HG03521 (cell line): ENCODE data around the gene NCK2.

ENCODE experiments used
- ATAC-seq: cut with Tn5 transposase; IDR thresholded peaks from one replicate; pipeline ENCODE4 v1.9.1; 2021; ENCODE audit warnings: mild to moderate bottlenecking, moderate library complexity; ENCODE audit not compliant: unreplicated experiment

Gene NCK2

DNA sequence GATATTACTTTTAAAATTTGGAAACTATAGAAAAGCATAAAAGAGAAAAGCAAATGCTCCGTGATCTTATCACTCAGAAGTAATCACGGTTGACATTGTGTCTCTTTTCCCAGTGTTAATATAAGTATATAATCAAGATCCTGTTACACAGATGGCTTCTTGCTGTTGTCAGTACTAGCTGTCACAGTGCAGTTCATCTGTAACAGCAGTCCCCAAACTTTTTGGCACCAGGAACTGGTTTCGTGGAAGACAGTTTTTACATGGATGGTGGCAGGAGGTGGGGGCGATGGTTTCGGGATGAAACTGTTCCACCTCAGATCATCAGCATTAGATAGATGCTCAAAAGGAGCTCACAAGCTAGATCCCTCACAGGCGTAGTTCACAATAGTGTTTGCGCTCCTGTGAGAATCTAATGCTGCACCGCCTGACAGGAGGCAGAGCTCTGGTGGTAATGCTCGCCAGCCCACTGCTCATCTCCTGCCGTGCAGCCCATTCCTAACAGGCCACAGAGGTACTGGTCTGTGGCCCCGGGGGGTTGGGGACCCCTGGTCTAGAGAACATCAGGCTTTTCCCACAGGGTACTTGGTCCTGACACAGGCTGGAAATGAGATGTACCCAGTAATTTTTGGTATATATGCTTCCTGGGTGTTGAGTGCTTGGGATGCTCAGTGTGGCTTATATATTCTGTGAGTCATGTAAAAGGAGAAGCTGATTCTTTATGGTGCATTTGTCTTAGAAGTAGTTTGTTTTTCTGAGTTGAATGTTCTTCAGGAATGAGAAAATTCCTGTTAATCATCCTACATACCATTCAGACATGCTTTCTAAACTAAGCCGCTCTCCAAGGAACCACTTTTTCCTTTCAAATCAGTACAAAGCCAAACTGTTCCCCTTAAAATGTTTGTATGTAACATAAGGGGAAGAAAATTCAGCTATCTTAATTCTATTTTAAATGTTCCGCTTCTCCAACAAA lies 121.8 kb downstream of the NCK2 start:
- ATAC-seq: no peak

GRCh38 chr2:105867587-105867986 lies 122.9 kb downstream of the NCK2 start:
- no peak for ATAC-seq

DNA sequence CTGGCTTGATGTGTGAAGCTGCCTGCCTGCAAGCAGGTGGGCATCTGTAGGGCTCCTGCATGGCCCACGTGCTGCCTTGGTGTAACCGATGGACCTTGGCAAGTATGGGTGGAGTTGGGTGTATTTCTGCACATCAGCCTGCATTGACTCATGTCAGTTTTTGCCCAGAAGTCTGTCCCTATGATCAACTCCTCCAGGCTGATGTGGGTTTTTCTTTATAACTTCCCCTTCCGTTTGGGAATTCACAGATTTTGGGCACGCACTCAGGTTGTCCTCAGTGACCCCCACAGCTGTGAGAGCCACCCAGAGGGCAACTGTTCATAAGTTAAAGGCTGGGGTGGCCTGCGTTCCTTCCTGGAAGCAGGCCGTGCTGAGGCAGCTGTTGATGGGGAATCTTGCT lies 123.3 kb downstream of the NCK2 start:
- no peak for ATAC-seq

DNA sequence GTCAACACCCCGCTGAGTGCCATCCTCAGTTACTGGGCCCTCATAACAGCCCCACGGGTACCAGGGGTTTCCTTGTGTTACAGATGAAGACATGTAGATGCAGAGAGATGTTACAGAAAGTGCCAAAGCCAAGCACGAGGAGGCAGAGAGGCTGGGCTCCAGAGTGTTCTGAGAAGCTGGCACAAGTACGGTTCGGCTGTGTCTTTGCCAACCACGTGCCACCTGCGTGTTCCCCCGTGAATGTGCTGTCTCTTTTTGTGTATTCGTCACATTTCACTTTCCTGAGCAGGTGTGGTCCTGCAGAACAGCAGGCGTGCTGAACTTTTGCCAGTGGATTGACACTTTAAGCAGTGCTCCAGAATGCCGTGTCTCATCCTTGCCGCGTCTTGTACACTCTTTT lies 124.6 kb downstream of the NCK2 start:
- no peak for ATAC-seq

GRCh38 chr2:105870062-105870461 lies 125.3 kb downstream of the NCK2 start:
- ATAC-seq: no peak

- ATAC-seq: no peak
Observed at GRCh38 chr2:105870858-105871257, 126.1 kb downstream of the NCK2 start.

DNA sequence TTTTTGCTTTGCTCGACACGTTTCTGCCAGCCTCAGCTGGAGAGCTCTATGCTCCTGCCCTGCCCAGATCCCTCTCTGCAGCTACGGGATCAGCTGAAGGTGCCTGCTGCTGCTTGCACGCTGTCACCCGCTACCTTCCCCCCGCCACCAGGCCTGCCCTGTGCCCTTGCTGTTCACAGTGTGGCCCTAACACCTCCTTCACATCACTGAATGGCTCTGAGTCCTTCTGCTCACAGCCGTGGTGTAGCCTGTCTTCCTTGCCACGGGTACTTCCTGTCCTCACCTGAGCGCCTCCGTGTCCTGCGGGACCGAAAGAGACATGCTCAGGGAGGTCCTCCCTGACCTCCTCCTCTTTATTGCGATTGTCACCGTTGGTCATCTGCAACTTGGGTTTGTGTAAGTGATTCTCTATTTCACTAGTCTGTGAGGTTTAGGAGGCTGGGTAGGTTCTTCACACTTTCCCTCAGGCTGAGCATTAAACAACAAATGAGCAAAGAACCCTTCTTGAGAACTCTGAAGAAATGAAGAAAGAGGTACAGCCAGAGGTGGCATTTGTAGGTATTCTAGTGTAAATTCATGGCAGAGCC lies 127.5 kb downstream of the NCK2 start:
- no peak for ATAC-seq

- no peak for ATAC-seq
Observed at GRCh38 chr2:105872830-105873229, 128.1 kb downstream of the NCK2 start.

- no peak for ATAC-seq
Observed at GRCh38 chr2:105873281-105873680, 128.6 kb downstream of the NCK2 start.

- ATAC-seq: peak; percentile 88
Observed at GRCh38 chr2:105873721-105874120, 129.0 kb downstream of the NCK2 start.

DNA sequence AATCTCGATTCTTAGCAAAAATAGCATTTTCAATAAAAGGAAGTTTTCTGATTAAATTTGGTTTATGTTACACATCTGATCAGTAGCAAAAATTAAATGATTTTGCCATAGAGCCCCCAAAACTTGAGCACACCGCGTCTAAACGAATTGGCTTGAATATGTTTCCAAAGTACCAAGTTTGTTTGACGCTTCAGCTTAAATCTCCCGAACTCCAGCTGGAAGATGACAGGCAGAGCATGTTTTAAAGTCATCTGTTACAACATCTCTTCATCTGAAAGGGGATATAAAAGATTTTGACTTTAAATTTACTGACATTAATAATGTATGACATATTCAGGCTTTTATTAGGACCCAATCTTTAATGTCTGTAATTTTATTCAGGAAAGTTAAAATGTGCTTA lies 129.8 kb downstream of the NCK2 start:
- ATAC-seq: no peak

DNA sequence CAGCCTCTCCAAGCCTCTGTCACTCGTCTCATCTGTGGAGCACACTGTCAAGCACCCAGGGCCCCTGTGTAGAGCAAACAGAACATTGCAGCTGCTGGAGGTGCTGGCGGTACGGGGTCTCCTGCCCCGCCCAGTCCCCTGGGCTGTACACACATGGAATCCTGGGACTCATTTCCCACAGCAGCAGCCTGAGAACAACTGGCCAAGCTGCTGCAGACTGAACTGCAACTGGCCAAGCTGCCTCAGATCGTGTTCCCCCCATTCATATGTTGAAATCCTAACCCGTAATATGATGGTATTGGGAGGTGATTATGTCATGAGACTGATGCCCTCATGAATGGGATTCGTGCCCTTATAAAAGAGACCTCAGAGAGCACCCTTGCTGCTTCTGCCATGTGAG lies 130.5 kb downstream of the NCK2 start:
- ATAC-seq: no peak

GRCh38 chr2:105876191-105876590 lies 131.5 kb downstream of the NCK2 start:
- no peak for ATAC-seq

DNA sequence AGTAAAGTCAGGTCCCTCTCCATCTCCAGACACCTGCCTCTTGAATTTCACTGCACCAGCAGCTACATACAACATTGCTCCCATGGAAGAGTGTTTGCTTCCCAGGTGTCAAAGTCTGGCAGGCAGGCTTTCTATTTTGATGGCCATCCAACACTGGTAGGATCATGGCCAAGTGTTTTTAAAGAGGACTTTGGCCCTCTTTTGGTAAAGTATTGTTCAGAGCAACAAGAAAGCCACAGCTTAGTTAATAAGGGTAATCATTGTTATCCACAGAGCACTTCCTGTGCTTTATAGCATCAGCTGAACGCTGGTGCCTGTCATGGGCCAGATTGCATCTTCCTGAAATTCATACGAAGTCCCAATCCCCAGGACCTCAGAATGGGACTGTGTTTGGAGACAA lies 133.2 kb downstream of the NCK2 start:
- no peak for ATAC-seq

DNA sequence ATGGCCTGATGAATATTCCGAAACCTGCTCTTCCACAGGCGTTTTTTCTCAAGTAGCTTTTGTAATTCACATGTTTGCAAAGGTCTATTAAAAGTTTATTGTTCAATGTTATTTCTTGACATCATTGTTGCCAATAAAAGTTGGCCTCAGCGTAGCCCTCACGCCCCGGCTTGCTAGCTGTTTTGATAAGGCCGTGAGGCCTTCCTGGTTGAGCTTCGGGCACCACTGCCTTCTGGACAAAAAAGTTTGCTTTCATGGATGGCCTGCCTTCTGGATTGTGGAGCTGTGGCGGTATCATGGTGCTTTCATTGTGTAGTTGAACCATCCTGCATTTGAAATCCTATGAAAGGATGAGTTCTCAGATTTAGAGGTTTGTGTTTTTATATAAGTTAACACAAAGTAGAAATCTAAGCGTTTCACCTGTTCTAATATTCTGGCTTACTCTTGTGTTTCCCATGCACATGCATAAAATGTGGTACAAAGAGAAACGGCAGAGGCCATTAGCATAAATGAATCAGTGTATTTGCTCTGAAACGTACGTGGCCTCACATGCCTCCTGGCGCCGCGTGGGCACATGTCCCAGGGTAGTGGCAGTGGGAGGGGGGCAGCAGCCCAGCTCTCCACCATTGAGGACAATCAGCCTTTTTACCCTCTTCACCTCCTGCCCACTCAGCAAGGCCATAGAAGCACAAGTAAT lies 134.5 kb downstream of the NCK2 start:
- ATAC-seq: no peak

DNA sequence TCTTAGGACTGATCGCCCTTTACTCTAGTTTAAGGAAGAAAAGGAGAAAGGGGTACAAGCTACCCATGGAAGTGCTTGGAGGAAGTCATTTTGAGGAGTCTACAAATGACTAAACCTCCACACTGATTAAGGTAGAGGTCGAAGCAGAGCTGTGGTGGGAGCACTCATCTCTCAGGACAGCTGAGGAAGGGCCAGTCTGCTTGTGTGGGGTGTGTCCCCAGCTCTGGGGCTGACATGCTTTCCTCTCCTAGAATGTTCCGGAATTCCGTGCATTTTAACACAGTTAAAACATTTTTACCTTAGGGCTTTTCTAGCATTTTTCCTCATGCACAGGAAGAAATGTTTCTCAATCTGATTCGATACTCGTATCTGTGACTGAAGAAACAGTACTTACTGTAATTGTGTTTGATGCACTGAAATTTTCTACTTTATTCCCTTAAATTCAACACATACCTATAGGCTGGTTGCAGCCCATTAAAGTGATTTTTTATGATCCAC lies 135.1 kb downstream of the NCK2 start:
- no peak for ATAC-seq

- no peak for ATAC-seq
Observed at GRCh38 chr2:105880637-105881036, 135.9 kb downstream of the NCK2 start.

DNA sequence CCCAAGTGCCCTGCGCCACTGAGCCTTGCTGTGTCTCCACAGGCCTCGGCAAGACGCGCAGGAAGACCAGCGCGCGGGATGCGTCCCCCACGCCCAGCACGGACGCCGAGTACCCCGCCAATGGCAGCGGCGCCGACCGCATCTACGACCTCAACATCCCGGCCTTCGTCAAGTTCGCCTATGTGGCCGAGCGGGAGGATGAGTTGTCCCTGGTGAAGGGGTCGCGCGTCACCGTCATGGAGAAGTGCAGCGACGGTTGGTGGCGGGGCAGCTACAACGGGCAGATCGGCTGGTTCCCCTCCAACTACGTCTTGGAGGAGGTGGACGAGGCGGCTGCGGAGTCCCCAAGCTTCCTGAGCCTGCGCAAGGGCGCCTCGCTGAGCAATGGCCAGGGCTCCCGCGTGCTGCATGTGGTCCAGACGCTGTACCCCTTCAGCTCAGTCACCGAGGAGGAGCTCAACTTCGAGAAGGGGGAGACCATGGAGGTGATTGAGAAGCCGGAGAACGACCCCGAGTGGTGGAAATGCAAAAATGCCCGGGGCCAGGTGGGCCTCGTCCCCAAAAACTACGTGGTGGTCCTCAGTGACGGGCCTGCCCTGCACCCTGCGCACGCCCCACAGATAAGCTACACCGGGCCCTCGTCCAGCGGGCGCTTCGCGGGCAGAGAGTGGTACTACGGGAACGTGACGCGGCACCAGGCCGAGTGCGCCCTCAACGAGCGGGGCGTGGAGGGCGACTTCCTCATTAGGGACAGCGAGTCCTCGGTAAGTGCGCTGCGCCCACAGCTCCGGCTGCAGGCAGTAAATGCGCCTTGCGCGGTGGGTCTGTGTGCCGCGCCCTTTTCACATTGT lies 136.8 kb downstream of the NCK2 start:
- ATAC-seq: no peak

DNA sequence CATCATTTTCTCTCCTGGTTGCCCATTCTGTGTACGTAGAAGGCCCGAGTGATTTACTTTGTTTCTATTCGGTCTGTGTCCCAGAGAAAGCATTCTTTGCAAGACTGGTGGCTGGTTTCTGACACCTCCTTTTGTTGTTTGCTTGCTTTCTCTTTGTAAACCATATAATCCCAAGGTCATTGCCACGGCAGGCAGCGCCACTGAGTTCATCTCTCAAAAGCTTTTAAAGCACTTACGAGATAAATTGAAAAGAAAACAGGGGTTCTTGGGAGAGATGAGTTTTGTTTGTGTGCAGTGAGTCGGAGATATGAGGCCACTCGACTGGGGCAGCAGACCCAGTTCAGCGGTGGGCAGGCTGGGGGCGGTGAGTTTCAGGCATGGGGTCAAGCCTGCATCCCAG lies 137.6 kb downstream of the NCK2 start:
- ATAC-seq: no peak

GRCh38 chr2:105882920-105883435 lies 138.3 kb downstream of the NCK2 start:
- ATAC-seq: no peak
